Muscle layer of duodenum (tissue), 2 donors: ENCODE results near the gene MS4A13.
"Not testable (repeated sequence)": the region's sequence is repeated elsewhere in the genome, so short reads cannot be mapped to it uniquely, and the experiment has no call there.

Source experiments
- H3K27ac ChIP-seq: one replicate; pipeline ENCODE4 v1.7.0; 2013; ENCODE audit warnings: mild to moderate bottlenecking, low read length
- H3K27me3 ChIP-seq: one replicate; pipeline ENCODE4 v1.7.0; 2013; ENCODE audit warnings: low read depth, mild to moderate bottlenecking, control low read depth, low read length
- H3K36me3 ChIP-seq, 2 donors: one replicate each; pipeline ENCODE4 v1.7.0; 2013; ENCODE audit warnings: low read length in 2 of 2, control low read depth in 1 of 2, mild to moderate bottlenecking in 1 of 2; ENCODE audit not compliant: insufficient read depth in 2 of 2, control insufficient read depth in 1 of 2
- H3K4me1 ChIP-seq, 2 donors: one replicate each; pipeline ENCODE4 v1.7.0; 2013; ENCODE audit warnings: low read length in 2 of 2, mild to moderate bottlenecking in 2 of 2, control low read depth in 1 of 2, moderate library complexity in 1 of 2; ENCODE audit not compliant: insufficient read depth in 2 of 2, control insufficient read depth in 1 of 2
- H3K4me3 ChIP-seq, 2 donors: one replicate each; pipeline ENCODE4 v1.7.0; 2013; ENCODE audit warnings: low read length in 2 of 2, low read depth in 1 of 2, mild to moderate bottlenecking in 1 of 2
- H3K9me3 ChIP-seq, 2 donors: one replicate each; pipeline ENCODE4 v1.7.0; 2013; ENCODE audit warnings: low read length in 2 of 2, control low read depth in 1 of 2, mild to moderate bottlenecking in 1 of 2; ENCODE audit not compliant: control insufficient read depth in 1 of 2
- donor health status: healthy.

Gene MS4A13

GRCh38 chr11:60538627-60539026 is 23.4 kb downstream of the MS4A13 start:
- not testable (repeated sequence) for H3K36me3 ChIP-seq, H3K4me1 ChIP-seq, H3K9me3 ChIP-seq, H3K27ac ChIP-seq, H3K4me3 ChIP-seq, H3K27me3 ChIP-seq

GRCh38 chr11:60544077-60544476 is 28.9 kb downstream of the MS4A13 start:
- no peak overlapping the region for H3K27ac ChIP-seq
- no peaks in the 10 kb centered on the region for H3K4me1 ChIP-seq
- no peak overlapping the region for H3K4me3 ChIP-seq
- H3K36me3 ChIP-seq: no peaks in the 10 kb centered on the region
- H3K9me3 ChIP-seq: no peaks in the 10 kb centered on the region
- H3K27me3 ChIP-seq: no peaks in the 10 kb centered on the region

GRCh38 chr11:60561254-60561653 is 46.1 kb downstream of the MS4A13 start:
- H3K27me3 ChIP-seq: no peaks in the 10 kb centered on the region
- no peaks in the 10 kb centered on the region for H3K36me3 ChIP-seq
- H3K27ac ChIP-seq: no peak overlapping the region
- H3K4me1 ChIP-seq: no peaks in the 10 kb centered on the region
- no peak overlapping the region for H3K4me3 ChIP-seq
- H3K9me3 ChIP-seq: peaks cover 6 to 21% of the 10 kb centered on the region in 2 donors

DNA sequence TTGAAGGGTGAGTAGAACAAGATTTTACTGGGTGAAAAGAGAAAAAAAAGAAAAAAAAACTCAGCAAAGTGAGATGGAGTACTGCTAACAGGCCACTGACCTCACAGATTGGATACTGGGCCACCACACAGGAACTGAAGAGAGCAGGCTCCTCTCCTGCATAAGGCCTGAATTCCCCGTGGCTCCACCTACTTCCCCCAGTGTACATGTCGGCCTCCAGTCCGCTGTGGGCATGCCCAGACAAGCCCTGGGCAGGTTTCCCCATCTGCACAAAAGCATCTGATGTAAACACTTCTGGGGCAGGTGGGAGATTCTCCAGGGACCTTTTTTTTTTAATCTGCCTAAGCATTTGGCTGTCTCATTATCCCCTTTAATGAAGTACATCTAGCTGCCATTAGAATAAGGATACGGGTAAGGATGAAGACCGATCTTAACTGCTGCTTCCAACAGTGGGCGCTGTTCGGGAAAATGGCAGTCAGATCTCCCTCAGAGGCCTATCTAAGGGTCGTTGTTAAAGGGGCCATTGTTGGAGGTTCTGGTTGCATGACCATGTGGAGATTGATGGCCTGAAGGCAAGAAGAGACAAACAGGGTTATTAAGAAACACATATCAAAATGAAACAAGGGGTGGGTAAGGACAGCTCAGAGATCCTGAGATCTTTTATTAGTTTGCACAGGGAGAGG is 48.5 kb downstream of the MS4A13 start:
- Histone ChIP-seq H3K4me3 (no peak overlapping the region), H3K27me3 (no peaks in the 10 kb centered on the region), H3K9me3 (peaks cover 6 to 16% of the 10 kb centered on the region in 2 donors), H3K27ac (no peak overlapping the region), H3K36me3 (no peaks in the 10 kb centered on the region), H3K4me1 (no peaks in the 10 kb centered on the region)

DNA sequence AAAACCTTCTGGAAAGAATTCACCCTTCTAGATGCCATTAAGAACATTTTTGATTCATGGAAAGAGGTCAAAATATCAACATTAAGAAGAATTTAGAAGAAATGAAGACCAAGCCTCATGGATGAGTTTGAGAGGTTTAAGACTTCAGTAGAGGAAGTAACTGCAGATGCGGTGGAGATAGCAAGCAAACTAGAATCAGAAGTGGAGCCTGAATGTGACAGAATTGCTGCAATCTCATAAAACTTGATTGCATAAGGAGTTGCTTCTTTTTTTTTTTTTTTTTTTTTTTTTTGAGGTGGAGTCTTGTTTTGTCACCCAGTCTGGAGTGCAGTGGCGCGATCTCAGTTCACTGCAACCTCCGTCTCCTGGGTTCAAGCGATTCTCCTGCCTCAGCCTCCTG is 51.6 kb downstream of the MS4A13 start:
- no peak overlapping the region for H3K27ac ChIP-seq
- no peaks in the 10 kb centered on the region for H3K36me3 ChIP-seq
- no peaks in the 10 kb centered on the region for H3K4me1 ChIP-seq
- H3K27me3 ChIP-seq: no peaks in the 10 kb centered on the region
- H3K9me3 ChIP-seq: peaks cover 0 to 8% of the 10 kb centered on the region in 2 donors
- no peak overlapping the region for H3K4me3 ChIP-seq

GRCh38 chr11:60570970-60571369 is 55.8 kb downstream of the MS4A13 start:
- H3K4me3 ChIP-seq: no peak overlapping the region
- H3K36me3 ChIP-seq: no peaks in the 10 kb centered on the region
- H3K4me1 ChIP-seq: no peaks in the 10 kb centered on the region

DNA sequence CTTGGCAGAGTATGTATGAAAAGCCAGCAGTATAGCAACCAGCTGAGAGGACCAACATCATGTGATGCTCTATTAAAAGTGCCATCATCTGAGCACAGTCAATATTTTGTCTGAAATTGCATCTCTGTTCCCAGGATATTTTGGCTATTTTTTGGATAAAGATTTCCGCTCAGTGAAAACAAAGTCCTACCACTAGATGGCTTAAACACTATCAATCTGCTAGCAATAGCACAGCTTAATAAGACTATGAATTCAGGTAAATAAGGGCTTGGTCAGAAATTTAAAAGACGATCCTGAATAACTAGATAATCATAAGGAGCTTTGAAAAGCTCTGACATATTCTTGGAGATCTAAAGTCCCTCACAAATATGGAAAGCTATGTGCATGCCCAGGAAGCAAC is 74.4 kb downstream of the MS4A13 start:
- no peaks in the 10 kb centered on the region for H3K27me3 ChIP-seq
- no peaks in the 10 kb centered on the region for H3K36me3 ChIP-seq
- no peak overlapping the region for H3K4me3 ChIP-seq
- no peak overlapping the region for H3K27ac ChIP-seq
- H3K9me3 ChIP-seq: peaks cover 4 to 10% of the 10 kb centered on the region in 2 donors
- no peaks in the 10 kb centered on the region for H3K4me1 ChIP-seq

More at GRCh38 chr11:60570970-60571369, 55.8 kb downstream of the MS4A13 start:
- no peak overlapping the region for H3K27ac ChIP-seq
- H3K27me3 ChIP-seq: no peaks in the 10 kb centered on the region
- no peaks in the 10 kb centered on the region for H3K9me3 ChIP-seq
